HG03095 (cell line): ENCODE results near the gene LIMS2.

Experiments used
- ATAC-seq: cut with Tn5 transposase; IDR thresholded peaks from one replicate; pipeline ENCODE4 v1.9.1; 2021; ENCODE audit warnings: moderate library complexity; ENCODE audit not compliant: unreplicated experiment

The LIMS2 gene

GRCh38 chr2:127659408-127660290 is 15.7 kb downstream of the LIMS2 start:
- no peak for ATAC-seq

- no peak for ATAC-seq
These were observed 16.5 kb downstream of the LIMS2 start for GRCh38 chr2:127658641-127659407.

GRCh38 chr2:127658146-127658545 is 17.2 kb downstream of the LIMS2 start:
- no peak for ATAC-seq

GRCh38 chr2:127657232-127657595 is 18.1 kb downstream of the LIMS2 start:
- ATAC-seq: no peak

- ATAC-seq: no peak
These were observed 18.6 kb downstream of the LIMS2 start for GRCh38 chr2:127656569-127657231.

GRCh38 chr2:127655209-127656073 is 19.9 kb downstream of the LIMS2 start:
- no peak for ATAC-seq

GRCh38 chr2:127654838-127655175 is 20.5 kb downstream of the LIMS2 start:
- ATAC-seq: no peak

- no peak for ATAC-seq
These were observed 21.1 kb downstream of the LIMS2 start for GRCh38 chr2:127654084-127654837.

- ATAC-seq: no peak
These were observed 21.8 kb downstream of the LIMS2 start for GRCh38 chr2:127653421-127654083.

GRCh38 chr2:127652786-127653357 is 22.5 kb downstream of the LIMS2 start:
- ATAC-seq: no peak

- no peak for ATAC-seq
These were observed 23.3 kb downstream of the LIMS2 start for GRCh38 chr2:127651971-127652550.

GRCh38 chr2:127651381-127651809 is 23.9 kb downstream of the LIMS2 start:
- ATAC-seq: no peak

GRCh38 chr2:127650785-127651380 is 24.4 kb downstream of the LIMS2 start:
- ATAC-seq: no peak

- ATAC-seq: no peak
These were observed 25.1 kb downstream of the LIMS2 start for GRCh38 chr2:127650041-127650784.

GRCh38 chr2:127649684-127650040 is 25.7 kb downstream of the LIMS2 start:
- no peak for ATAC-seq

GRCh38 chr2:127649100-127649611 is 26.2 kb downstream of the LIMS2 start:
- ATAC-seq: no peak

GRCh38 chr2:127648321-127648720 is 27.0 kb downstream of the LIMS2 start:
- no peak for ATAC-seq
